Endothelial cell of umbilical vein (primary cell): Measurements from ENCODE around the gene FBXL19.

Experiments
- EZH2 ChIP-seq: IDR thresholded peaks from 2 replicates; pipeline ENCODE4 v1.6.1; 2012; ENCODE audit warnings: borderline replicate concordance, low read depth, mild to moderate bottlenecking, moderate library complexity, low read length, inconsistent platforms; ENCODE audit not compliant: severe bottlenecking
- FOS ChIP-seq: IDR thresholded peaks from 2 replicates; pipeline ENCODE4 v1.6.1; 2011; ENCODE audit warnings: mild to moderate bottlenecking, low read length, moderate library complexity, borderline replicate concordance; ENCODE audit not compliant: insufficient read depth
- GATA2 ChIP-seq: IDR thresholded peaks from 2 replicates; pipeline ENCODE4 v1.7.0; 2011; ENCODE audit warnings: low read depth, mild to moderate bottlenecking, moderate library complexity, mixed read lengths, low read length; ENCODE audit not compliant: insufficient read length, insufficient read depth
- MYC ChIP-seq: IDR thresholded peaks from one replicate; pipeline ENCODE4 v1.6.1; 2011; ENCODE audit warnings: mild to moderate bottlenecking, low read depth, low read length
- POLR2A ChIP-seq: IDR thresholded peaks from 2 replicates; pipeline ENCODE4 v1.6.1; 2012; ENCODE audit warnings: low read depth, mild to moderate bottlenecking, control low read depth, low read length
- TF ChIP-seq, protein P1 (sequence below), 2 donors: IDR thresholded peaks; 1 replicate in 1 of 2; 2 replicates in 1 of 2; pipeline ENCODE4 v1.5.1; 2011; ENCODE audit warnings: low read length in 2 of 2, mild to moderate bottlenecking in 2 of 2, moderate library complexity in 2 of 2, control low read depth in 1 of 2, inconsistent platforms in 1 of 2, low read depth in 1 of 2; ENCODE audit not compliant: insufficient read depth in 1 of 2; ENCODE audit errors: extremely low read depth in 1 of 2

DNA sequence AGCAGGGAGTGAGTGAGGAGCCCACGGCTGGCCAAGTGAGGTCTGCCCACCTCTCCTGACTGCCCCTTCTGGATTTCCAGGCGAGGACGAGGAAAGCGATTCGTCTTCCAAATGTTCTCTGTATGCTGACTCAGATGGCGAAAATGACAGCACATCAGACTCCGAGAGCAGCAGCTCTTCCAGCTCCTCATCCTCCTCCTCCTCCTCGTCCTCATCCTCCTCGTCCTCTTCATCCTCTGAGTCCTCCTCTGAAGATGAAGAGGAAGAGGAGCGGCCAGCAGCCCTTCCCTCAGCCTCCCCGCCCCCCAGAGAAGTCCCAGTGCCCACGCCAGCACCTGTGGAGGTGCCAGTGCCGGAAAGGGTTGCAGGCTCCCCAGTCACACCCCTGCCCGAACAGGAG is 47.9 kb downstream of the FBXL19 start:
- TF ChIP-seq GATA2 = no peak
- TF ChIP-seq POLR2A = no peak
- TF ChIP-seq, protein P1, sequence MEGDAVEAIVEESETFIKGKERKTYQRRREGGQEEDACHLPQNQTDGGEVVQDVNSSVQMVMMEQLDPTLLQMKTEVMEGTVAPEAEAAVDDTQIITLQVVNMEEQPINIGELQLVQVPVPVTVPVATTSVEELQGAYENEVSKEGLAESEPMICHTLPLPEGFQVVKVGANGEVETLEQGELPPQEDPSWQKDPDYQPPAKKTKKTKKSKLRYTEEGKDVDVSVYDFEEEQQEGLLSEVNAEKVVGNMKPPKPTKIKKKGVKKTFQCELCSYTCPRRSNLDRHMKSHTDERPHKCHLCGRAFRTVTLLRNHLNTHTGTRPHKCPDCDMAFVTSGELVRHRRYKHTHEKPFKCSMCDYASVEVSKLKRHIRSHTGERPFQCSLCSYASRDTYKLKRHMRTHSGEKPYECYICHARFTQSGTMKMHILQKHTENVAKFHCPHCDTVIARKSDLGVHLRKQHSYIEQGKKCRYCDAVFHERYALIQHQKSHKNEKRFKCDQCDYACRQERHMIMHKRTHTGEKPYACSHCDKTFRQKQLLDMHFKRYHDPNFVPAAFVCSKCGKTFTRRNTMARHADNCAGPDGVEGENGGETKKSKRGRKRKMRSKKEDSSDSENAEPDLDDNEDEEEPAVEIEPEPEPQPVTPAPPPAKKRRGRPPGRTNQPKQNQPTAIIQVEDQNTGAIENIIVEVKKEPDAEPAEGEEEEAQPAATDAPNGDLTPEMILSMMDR (IDR thresholded peaks at IDR 0.05; ENCODE audit: extremely low read depth in 1 of 2, insufficient read depth in 1 of 2, low read depth in 1 of 2, low read length in 2 of 2) = no peak
- TF ChIP-seq EZH2 = no peak
- no peak for TF ChIP-seq MYC
- no peak for TF ChIP-seq FOS
